GM19467 (cell line): Measurements from ENCODE around the gene DNM1L.
A peak's percentile ranks its signal among the peaks of the same experiment; 100 is the strongest.

Source experiments
- ATAC-seq: cut with Tn5 transposase; IDR thresholded peaks from one replicate; pipeline ENCODE4 v1.9.1; 2021; ENCODE audit warnings: mild to moderate bottlenecking, moderate library complexity; ENCODE audit not compliant: unreplicated experiment

Gene DNM1L

DNA sequence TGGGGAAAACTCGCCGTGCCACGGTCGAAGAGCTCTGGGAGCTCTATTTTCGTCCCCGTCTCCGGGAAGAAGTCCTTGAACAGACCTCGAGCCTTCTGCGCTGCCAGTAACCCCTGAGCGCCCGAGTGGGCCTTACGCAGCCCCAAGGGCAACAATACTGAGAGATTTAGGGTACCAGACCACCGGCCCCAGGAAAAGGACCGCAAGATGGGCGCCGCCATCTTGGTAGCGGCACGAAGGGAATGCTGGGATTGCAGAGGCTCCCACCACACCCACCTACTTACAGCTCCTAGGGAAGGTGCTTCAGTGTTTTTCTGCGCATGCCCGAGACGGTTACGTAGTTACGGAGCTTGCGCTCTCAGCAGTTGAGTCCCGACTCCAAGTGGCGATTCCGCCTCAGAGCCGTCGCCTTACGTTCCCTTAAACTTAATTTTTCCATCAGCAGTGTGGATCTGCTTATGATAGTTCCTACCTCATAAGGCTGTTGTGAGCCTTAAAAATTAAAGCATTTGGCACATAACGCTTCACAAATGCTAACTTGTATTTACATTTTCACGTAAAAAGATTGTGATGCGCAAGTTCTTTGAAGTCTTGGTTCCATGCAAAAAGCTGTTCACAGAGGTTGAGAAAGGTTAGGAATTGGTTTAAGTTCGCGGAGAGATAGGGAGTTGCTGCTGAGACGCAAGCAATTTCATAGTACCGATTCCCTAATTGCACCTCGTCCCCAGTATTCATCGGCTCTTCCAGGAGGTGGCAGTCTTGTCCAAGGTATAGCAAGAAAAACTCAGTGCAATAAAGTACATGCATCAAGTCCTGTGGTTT lies 76.8 kb downstream of the DNM1L start, which contains the start of gene YARS2:
Gene YARS2 (minus strand): TSS at position 244 of the 822 bp plus-strand sequence. CDS start 23 bp downstream, at position 221.
- peak; percentile 89 for ATAC-seq

DNA sequence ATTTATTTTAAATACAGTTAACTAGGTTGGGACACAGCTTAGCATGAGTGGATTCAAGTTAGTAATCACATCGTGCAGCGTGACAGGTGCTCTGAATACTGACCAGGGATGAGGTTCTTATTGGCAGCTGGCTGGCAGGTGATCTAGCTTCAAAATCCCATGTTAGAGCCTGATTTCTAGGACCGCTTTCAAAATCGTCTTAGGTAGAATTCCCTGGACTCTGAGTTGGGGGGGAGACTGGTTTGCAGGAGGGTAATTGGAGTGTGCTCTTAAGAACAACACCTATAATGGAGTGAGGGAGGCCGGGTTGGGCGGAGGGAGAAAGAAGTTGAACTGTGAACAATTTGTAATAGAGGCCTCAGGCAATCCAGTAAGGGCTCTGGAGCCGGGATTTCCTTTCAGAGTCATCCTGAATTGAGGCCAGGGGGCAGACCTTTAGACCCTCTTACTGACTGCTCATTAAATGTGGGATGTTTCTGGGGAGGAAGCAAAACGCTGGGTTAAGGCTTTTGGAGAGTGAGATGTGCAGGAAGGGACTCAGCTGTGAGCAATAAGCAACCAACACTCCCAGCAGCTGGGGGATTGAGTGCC lies 77.5 kb downstream of the DNM1L start:
- no peak for ATAC-seq

DNA sequence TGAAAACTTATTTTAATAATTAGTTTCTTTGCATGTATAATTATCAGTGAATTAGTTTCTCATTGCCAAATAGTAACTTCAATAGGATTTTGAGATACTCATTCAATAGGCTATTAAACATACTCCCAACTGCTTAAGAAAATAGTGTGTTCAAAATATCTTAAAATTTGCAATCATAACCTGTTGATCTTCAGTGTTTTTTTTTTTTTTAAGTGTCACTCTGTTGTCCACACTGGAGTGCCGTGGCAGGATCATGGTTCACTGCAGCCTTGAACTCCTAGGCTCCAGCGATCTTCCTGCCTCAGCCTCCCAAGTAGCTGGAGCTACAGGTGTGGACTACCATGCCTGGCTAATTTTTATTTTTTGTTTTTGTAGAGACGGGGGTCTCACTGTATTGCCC lies 78.1 kb downstream of the DNM1L start:
- ATAC-seq = no peak

DNA sequence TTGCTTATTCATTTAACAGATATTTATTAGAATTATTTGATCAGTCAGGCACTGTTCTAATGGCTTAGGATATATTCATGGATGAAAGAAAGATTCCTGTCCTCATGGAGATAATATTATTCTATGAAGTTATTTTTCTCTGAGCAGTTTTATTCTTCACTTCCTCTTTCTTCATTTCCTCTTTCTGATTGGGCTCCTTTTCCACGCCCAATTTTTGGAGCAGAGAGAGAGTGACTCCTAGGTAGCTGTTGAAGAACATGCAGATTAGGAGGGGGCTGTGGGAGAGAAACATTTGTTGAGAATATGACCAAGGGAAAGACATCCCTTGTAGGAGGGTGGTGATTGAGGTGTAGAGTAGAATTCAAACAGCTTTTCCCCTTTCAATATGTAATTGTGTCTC lies 82.6 kb downstream of the DNM1L start:
- no peak for ATAC-seq

DNA sequence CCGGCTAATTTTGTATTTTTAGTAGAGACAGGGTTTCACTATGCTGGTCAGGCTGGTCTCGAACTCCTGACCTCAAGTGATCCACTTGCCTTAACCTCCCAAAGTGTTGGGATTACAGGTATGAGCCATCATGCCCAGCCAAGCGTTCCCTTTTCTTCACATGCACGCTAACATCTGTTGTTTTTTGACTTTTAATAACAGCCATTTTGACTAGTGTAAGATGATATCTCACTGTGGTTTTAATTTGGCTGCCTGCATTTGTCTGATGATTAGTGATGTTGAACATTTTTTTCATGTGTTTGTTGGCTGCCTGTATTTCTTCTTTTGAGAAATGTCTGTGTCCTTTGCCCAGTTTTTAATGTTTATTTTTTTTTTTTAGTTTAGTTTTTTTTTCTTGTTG lies 86.8 kb downstream of the DNM1L start:
- ATAC-seq = no peak

DNA sequence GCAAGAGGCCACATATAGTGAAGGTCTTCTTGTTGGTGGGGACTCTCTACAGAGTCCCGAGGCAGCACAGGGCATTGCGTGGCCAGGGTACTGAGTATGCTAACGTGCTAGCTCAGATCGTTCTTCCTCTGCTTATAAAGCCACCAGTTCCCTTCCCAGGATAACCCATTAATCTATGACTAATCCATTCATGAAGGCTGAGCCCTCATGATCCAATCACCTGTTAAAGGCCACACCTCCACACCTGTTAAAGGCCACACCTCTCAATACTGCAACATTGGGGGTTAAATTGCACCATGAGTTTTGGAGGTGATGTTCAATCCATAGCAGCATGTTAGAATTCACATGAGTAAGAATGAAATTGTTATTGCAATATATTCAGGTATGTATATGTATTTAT lies 89.4 kb downstream of the DNM1L start:
- ATAC-seq = no peak

DNA sequence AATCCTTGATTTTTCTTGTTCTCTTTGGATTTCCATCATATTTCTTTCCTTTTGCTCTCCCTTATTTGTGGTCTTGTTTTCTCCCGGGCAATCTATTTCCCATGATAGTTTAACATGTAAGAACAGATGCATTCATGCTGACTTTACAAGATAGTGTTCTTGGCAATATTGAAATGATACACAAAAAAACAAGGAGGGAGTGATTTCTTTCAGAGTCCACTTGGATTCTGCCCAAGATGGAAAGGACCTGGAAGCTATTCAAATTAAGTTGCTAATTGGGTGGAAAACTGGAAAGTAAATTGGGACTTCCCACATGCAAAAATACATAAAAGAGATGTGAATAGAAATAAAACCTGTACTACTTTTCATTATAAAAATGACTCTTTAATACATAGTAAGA lies 91.0 kb downstream of the DNM1L start:
- ATAC-seq = no peak

DNA sequence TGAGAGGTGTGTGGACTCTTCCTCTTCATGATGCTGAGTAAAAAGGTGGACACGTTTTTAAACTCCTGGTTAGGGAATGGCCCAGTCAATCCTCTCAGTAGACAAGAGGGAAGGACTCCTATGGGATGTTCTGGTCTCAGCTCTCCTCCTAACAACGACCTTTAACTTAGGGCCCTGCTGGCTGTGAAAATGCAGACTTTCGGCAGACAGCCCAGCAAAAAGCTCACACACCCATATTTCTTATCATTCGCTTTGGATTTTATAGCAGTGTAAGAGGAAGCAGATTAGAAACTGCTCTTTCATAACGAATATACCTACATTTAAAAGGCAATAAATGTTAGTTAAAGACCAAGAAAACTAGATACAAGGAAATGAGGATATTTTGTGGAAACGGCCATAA lies 94.6 kb downstream of the DNM1L start:
- no peak for ATAC-seq

DNA sequence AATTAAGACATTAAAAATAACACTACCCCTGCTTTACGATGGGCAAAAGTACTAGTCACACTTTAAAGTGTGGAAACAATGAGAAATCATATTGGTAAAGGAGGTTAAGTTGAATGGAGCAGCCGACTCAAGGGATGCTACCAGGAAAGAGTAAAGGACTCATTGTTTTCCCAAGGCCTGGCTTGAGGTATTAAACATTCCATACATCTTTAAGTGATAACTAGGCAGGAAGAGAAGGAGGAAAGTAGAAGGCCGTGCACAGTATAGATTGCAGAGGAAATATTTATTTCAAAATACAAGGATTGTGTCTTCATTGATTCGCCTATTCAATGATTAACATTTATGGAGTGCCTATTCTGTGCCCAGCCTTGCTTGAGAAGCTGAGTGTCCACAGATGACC lies 97.2 kb downstream of the DNM1L start:
- ATAC-seq = no peak

DNA sequence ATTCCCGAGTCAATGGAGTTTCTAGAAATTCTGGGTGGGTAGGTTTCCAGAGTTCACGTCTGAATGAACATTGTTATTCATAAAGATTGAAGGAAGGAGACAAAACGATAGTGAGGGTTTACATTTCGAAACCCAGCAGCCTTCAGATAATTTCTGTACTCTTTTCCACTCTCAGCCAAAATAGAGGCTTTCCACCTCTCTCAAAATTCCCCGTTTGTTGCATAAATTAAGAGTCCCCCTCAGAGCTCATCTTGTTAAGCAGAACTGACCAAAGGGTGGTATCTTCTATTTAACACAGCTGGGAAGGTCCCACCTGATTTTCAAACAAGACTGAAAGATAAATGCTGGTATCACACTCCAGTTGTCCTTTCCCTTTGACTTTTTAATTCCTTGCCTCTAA lies 98.1 kb downstream of the DNM1L start:
- no peak for ATAC-seq

DNA sequence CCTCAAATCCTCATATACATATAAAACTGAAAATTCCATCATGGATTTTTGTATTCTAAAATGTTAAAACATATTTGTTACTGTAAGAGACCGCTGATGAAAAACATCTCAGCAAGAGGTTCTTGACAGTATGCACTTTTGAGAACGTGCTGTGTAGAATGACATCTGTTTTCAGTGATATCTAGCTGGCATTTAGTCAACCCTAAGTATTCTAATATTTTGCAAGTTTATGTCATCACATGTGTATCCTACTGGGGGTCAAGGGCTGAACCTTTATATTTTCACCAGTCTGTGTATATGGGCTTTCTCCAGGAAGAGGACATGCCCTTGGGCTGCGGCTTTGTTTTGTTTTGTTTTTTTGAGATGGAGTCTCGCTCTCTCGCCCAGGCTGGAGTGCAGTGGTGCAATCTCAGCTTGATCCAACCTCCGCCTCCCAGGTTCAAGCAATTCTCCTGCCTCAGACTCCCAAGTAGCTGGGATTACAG lies 98.6 kb downstream of the DNM1L start:
- ATAC-seq = no peak

DNA sequence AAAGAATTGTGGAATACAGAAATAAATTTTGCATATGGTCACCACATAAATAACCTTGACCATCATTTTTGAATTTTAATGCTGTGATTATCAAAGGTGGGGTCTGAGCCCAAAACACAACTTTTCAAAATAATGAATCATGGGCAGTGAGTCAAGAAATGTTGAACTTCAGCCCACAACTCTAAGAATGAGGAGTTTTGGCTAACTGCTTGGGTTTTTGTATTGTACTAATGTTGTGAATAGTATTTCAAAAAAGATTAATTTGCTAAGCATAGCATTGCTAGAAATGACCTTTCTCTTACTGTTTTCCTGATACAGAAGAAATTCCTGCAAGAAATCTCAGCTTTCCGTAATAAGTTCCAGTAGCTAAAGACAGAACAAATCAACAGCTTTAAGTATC lies 101.0 kb downstream of the DNM1L start:
- no peak for ATAC-seq

DNA sequence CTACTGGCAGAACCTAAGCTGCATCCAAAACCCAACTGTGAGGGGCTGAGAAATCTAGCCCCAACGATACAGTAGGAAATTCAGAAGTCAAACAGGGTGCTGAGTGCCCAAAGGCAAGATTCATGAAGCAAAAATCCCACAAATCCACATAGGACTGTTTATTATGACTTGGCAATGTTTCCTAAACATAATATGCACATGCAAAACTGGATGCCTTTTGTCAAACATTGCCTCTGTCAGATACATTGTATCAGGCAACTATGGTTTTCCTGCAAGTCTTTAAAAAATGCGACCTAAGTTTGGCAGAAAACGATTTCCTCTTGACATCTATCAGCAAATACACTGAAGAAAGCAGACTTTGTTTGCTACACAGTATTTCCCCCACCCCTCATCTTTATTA lies 103.9 kb downstream of the DNM1L start:
- no peak for ATAC-seq

DNA sequence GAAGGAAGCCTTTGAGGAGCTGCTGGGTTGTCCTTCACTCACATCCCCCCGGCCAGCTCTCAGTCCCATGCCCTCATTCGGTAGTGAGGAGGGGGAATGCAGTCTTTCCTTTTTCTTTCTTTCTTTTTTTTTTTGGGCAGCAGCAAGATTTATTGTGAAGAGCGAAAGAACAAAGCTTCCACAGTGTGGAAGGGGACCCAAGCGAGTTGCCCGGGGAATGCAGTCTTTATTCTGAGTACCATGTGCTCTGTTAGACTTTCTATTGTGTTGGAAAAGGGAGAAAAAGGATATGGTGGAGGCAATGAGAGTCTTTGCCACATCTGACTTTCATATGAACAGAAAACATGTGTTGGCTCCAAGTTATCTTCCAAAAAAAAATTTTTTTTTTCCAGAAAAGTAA lies 106.5 kb downstream of the DNM1L start:
- no peak for ATAC-seq

DNA sequence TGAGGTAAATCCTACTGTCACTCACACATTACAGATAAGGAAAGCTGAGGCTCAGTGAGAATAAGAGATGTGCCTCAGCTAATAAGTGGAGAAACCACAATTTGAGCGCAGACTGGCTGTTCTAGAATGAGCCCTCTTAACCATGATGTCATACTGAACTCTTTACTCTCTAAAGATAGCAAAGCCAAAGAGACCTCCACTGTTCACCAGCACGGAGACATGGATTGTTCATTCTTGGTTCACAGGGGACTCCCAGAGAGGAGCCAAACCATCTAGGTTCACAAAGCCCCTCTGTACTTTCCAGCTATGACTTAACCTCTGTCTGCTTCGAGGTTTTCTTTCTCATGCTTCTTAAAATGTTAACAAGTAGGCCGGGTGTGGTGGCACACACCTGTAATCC lies 109.3 kb downstream of the DNM1L start:
- no peak for ATAC-seq

DNA sequence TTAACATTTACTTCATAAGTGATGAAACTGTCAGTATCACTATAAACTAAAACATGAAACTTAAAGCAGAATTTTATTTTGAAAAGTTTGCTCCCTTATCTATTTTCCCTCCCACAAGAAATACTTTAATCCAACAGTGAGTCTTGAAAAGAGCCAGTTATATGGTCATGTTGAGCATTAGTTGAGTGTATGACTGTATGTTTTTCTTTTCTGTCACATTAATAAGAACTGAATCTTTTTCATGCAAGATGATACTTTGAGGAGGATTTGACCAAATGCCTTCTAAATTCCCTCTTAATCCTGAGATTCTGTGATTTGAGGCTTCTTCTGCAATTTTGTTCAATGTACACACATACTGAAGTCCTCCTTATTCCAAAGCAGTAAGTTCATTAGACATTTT lies 110.3 kb downstream of the DNM1L start:
- ATAC-seq = no peak

DNA sequence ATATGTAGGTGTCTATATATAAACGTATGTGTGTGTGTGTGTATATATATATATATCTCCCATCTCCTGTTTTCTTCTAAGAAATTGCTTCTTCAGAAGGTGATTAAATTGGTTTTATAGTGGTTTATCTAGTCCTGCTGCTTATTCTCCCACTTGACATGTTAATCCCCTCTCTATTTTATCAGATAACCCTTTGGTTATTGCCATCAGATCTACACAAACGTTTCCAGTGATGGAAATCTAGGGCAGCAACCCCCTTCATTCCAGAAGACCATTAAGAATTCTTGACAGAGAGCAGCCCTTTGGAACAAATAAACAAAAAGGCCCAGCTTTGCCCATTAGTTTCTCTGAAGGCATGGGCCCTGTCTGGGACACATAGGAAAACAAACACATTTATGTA lies 110.8 kb downstream of the DNM1L start:
- ATAC-seq = no peak

DNA sequence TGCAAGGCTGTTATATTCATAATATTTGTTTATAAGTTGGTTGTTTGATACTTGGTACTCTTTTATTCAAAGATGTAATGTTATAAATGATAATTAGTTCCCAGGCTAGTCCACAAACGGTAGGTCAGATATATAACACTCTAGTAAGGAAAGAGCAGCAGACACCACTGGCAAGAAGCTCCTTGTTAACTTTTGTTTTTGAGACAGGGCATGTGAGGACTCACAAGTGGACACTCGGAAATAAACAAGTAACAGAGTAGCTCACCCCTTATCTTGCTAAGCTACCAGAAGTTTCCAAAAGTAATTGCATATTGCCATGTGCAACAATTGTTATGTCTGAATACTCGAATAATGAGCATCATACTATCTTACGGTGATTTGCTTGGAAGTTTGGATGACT lies 115.2 kb downstream of the DNM1L start:
- ATAC-seq = no peak
